NCI-H1694 (cell line): ENCODE results near the gene BBS12.
"Not testable (repeated sequence)": the region's sequence is repeated elsewhere in the genome, so short reads cannot be mapped to it uniquely, and the experiment has no call there.

ENCODE experiments used
- DNase-seq: peaks from one replicate; lab custom pipeline; 2025; lab: John Stamatoyannopoulos, UW

BBS12 gene

GRCh38 chr4:122765692-122766352 lies 33.3 kb downstream of the BBS12 start:
- no peak for DNase-seq

DNA sequence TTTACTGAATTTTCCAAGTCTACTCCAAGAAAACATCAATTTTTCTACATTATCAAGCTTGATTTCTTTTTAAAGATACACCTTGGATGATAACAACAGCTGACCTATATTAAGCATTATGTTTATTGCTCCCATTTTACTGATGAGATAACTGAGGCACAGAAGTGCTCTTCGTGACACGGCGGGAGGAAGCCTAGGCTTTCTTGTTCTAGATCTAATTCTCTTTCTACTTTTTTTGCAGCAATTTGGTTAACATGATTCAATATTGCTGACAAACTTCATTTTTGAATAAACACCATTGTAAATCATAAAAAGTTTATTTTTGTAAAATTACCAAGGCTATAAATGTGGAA lies 33.8 kb downstream of the BBS12 start:
- no peak for DNase-seq

- DNase-seq = no peak
Observed at GRCh38 chr4:122766950-122767349, 34.4 kb downstream of the BBS12 start.

GRCh38 chr4:122771724-122772123 lies 39.2 kb downstream of the BBS12 start:
- DNase-seq = no peak

GRCh38 chr4:122772311-122772710 lies 39.8 kb downstream of the BBS12 start:
- DNase-seq = no peak

DNA sequence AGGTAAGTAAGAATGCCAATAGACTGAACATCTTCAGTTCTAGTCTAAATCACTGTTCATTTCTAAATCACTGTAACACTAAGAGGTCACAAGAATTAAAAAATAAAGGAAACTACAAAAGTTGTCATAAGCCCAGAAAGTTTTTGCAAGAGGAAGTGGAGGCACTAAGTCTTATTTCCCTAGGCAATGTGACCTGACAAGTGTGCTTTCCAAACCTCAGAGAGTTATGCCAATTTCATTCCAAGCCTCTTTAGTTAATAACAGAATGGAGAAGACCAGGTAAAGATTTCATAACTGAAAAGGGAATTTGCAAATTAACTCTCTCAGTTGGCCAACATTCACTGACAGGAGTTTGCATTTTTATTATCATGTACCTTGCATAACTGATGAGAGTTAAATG lies 40.5 kb downstream of the BBS12 start:
- DNase-seq = no peak

DNA sequence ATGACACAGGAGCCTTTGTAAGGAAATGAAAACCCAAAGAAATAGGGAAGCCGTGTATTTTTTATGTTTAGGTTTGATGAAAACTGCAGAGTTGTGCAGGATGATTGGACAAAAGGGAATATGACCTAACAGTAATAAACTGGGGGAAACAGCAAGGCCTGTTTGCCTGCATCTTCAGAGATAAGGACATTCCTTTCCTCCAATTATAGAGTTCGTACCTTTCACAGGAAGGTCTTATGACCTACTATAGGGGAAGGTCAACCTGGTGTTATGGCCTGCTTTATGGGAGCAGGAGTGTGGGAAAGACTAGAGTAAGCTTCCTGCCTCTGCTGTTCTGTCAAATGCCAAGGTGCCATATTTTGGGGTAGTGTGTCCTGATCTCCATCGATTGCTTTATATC lies 42.5 kb downstream of the BBS12 start:
- DNase-seq = no peak

GRCh38 chr4:122775987-122776836 lies 43.7 kb downstream of the BBS12 start:
- no peak for DNase-seq

GRCh38 chr4:122776916-122777315 lies 44.4 kb downstream of the BBS12 start:
- DNase-seq = no peak

DNA sequence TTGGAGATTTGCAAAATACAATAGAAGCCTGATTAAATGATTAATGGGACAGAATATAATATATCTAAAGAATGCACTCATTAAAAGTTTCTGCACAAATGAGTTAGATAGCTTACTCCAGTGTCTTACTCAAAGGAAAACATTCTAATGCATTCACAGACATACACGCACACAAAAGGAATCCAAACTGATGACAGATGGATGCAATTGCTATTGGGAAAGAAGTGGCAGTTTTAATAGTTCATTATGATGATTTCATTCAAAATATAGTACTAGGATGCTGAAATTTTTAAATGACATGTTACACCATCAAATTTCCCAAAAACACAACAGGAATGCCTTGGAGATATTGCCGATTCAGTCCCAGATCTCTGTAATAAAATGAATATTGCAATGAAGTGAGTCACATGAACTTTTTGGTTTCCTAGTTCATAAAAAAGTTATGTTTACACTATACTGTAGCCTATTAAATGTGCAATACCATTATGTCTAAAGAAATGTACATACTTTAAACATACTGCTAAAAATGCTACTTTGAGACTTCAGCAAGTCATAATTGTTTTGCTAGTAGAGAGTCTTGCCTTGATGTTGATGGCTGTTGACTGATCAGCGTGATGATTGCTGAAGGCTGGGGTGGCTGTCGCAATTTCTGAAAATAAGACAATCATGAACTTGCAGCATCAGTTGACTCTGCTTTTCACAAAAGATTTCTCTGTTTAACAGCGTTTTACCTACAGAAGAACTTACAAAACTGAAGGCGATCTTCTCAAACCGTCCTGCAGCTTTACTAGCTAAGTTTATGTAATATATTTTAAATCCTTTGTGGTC lies 45.6 kb downstream of the BBS12 start:
- no peak for DNase-seq

- DNase-seq = no peak
Observed at GRCh38 chr4:122781486-122781885, 49.0 kb downstream of the BBS12 start.

- DNase-seq = no peak
Observed at GRCh38 chr4:122783301-122784215, 51.1 kb downstream of the BBS12 start.

DNA sequence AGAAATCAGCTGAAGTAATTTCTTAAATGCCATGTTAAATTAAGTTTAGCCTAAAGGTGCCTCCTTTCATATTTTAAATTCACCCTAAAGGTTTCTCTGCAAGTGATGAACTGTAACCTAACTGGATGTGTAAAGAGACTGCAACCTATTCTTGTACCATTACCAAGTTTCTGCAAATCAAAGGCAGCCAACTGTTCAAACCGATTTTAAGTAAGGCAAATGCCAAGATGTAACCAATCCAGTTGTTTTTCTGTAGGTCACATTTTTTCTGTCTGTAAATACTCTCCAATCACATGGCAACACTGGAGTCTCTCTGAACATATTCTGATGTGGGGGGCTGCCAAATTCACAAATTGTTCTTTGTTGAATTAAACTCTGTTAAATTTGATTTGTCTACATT lies 51.8 kb downstream of the BBS12 start:
- no peak for DNase-seq

- no peak for DNase-seq
Observed at GRCh38 chr4:122785099-122785498, 52.6 kb downstream of the BBS12 start.

GRCh38 chr4:122786296-122786695 lies 53.8 kb downstream of the BBS12 start:
- DNase-seq = not testable (repeated sequence)

GRCh38 chr4:122786920-122787319 lies 54.4 kb downstream of the BBS12 start:
- DNase-seq = not testable (repeated sequence)

DNA sequence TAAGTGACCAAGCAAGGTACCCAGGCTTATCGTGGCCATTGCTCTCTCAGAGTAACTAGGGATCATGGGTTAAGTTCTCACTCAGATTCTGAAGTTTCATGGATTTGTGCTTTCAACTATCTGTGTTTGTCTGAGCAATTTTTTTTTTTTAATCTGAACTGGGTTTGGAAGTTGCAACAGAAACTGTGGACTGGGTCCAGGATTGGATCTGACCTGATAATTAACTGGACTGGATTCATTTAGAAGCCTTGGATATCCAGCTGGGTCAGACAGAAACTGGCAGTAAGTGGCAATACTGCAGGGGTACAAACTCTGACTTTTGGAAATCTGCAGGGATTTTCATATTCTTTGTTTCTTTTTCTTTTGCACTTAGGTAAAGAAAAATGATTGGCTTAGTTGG lies 55.4 kb downstream of the BBS12 start:
- DNase-seq = no peak

- no peak for DNase-seq
Observed at GRCh38 chr4:122788935-122789334, 56.4 kb downstream of the BBS12 start.

GRCh38 chr4:122793811-122794210 lies 61.3 kb downstream of the BBS12 start:
- DNase-seq = no peak
